GM11168 (cell line): ENCODE data around the gene NIPAL1.

ENCODE experiments used
- in situ Hi-C: fragments of 300-500 bp; cut with MboI; formaldehyde crosslinking; loops from one replicate; pipeline ENCODE4 v1.12.0; 2022; ENCODE audit warnings: low sequenced_read_pairs; ENCODE audit not compliant: unreplicated experiment

The NIPAL1 gene

DNA sequence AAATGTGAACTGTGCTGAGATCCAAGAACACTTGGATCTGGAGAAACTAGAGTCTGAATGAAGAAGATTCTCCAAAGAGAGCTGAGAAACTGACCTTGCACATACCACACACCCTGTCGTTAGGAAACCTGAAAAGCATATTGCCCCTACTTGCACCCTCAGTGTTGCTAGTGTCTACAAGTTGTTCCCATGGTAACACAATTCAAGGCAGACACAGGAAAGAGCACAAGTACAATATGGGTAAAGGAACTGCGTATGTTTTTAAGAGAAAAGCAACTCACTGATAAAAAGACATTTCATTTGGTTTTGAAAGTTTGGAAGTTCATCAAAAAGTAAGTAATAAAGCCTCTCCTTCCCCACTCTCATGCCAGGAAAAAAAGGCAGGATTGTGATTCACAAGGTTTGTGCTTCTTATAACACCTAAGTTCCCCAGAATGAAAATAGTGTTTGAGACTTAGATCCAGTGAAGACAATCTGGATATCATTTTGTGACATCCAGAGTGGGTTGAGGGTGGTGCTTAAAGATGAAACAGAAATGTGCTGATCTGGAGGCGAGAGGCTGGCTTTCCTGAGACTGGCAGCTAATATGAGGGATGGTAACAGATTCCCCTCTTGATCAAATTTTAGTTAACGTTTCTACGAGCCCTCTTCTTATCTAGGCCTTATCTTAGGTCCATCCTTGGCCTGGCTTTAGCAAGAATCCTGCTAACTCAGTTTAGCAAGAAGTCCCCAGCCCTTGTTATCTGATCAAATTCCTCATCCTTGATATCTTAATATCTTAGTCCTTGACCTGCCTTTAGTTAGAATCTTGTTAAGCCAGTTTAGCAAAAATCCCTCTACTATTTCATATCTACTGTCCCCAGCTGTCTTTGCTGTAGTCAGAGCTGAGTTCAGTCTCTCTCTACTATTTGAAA lies 42.3 kb downstream of the NIPAL1 start:
- in situ Hi-C loops: no loop called here

DNA sequence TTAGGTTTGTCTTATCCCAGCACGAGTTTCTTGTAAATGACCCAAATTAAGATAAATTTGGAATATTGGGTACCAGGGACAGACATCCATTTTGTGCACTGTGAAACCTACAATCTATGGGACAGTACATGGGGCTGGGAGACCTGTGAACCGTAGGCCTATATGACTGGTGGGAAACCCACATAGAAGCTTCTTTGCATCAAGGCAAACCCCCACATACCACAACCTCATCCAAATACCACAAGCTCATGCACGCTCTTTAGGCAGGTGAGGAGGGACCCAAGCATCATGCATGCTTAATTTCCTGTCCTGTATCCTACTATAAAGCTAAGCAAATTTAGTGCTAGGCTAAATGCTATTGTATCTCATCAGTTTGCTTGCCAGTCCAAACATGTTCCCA lies 47.8 kb downstream of the NIPAL1 start:
- in situ Hi-C loops: no loop called here

DNA sequence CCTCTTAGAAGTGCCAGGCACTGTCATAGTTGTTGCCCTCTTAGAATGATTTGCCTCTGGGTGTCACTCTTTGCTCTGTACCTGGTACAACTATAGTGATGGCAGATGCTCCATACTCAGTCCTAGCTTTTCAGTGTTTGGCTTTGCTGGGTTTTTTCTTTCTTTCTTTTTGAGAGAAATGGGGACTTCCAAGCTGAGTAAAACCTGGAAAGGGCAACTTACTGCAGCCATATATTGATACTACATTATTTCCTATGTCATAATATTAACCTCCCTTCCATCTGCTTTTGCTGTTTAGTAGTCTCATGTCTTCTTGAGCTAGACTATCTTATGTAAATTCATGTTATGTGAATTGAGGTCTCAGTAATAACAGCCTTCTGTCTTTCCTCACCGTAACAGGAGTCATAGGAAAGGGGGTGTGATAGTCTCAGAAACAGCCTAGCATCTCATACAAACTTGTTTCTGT lies 49.0 kb downstream of the NIPAL1 start:
- in situ Hi-C loops: no loop called here

DNA sequence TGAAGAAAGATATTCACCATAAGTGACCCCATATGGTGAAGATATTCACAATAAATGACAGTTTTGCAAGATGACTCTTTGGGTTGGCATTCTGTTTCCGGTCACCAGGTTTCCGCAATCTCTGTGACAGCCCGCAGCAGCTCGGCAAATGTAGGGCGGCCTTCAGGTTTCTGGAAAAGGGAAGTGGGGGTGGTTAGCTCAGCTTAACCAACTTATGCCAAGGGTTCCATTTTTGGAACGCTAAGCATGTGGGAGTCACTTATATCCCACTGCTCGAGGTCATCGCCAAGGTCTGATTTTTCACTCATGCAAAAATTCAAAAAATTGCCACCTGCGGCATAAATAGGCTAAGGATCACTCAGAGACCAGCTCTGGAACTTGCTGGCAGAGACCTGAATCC lies 51.0 kb downstream of the NIPAL1 start:
- in situ Hi-C loops: no loop called here

DNA sequence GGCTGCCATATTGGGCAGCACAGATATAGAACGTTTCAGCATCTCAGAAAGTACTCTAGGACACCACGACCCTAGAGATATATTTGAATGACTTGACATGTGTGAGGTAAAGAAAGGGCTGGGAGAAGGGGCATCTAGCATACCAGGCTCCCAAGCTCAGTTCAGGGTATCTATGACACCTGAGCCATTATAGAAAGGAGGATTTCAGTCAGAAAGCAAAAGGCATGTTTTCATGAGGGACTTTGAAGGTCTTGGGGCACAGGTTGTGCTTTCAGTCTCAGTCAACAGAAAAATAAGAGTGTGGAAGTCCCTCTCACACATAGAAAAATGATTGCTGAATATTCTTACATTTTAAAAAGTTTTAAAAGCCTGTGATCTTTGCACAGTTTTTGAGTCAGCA lies 51.6 kb downstream of the NIPAL1 start:
- in situ Hi-C loops: no loop called here

DNA sequence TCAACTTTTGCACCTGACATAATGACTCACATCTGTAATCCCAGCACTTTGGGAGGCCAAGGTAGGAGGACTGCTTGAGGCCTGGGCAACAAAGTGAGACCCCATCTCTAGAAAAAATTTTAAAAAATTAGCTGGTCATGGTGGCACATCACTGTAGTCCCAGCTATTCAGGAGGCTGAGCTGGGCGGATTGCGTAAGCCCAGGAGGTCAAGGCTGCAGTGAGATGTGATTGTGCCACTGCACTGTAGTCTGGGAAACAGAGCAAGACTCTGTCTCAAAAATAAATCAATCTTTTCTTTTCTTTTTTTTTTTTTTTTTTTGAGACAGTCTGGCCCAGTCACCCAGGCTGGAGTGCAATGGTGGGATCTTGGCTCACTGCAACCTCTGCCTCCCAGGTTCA lies 52.5 kb downstream of the NIPAL1 start:
- in situ Hi-C loops: no loop called here

DNA sequence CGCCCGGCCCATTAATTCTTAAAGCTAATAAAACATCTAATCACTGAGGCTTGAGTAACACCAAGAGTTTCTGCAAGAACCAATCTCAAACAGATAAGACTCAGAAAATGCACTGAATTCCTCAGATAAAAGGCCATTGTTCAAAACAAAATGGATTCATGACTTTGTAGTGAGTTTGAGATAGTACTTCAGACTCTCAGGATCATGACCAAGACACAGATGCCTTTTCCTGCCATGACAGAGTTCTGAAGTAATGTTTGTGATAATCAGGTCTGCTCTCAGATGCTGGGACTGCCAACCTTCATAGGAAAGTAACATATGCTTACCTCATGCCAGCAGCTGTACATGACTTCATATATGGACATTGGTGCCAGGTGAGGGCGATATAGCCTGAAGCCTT lies 54.6 kb downstream of the NIPAL1 start:
- in situ Hi-C loops: no loop called here

DNA sequence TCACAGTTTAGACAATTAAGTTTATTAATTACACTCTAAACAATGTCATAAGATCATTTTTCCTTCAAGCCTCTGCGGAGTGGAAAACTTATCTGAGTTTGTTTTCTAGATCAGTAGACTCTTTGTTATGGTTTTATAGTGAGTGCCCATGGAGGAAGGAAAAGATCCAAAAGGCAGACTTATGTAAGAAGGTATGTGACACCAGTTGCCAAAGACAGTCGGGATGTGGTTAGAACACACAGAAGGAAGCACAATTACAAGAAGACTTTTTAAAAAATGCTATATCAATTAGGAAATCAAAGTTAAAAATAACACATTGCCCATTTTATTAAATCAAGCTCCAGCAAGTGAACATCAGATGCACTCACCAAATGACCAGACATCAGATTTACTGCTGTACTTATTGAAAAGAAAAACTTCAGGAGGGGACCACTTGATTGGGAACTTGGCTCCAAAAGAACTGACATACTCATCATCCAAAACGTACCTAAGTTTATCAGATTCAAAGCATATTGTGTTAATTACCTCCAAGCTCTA lies 57.1 kb downstream of the NIPAL1 start:
- in situ Hi-C loops: no loop called here

DNA sequence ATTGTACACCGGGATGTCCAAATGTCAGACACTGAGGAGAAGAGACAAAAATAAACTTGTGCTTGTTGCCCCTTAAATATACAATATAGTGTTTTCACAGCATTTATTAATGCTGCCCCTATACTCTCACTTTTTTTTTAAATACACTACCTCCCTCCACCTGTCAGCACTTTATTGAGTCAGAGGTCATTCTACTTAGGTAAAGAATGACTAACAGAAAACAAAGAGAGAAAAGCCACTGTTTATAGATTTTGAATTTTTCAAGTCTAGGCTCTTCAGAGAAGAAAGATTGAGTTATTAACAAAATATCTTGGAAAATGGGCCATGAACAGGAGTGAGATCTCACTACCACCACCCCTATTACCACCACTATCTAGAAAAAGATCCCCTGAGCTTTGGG lies 58.1 kb downstream of the NIPAL1 start:
- in situ Hi-C loops: no loop called here

DNA sequence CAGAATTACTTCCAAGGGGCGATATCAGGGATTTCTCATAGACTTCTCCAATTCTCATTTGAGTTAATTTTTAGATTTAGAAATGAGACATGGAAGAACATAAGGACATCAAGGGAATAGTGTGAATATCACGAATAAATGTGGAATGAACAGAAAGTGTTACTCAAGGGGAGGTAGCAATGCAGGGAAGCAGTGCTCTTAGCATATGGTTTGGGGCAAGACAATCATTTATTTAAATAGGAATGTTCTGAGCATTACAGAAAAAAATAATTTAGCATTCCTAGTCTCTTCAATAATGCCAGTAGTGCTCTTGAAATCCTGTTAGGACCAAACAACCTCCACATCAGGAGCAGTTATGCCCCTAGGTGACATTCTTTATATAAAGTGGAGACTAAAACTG lies 61.9 kb downstream of the NIPAL1 start:
- in situ Hi-C loops: no loop called here

DNA sequence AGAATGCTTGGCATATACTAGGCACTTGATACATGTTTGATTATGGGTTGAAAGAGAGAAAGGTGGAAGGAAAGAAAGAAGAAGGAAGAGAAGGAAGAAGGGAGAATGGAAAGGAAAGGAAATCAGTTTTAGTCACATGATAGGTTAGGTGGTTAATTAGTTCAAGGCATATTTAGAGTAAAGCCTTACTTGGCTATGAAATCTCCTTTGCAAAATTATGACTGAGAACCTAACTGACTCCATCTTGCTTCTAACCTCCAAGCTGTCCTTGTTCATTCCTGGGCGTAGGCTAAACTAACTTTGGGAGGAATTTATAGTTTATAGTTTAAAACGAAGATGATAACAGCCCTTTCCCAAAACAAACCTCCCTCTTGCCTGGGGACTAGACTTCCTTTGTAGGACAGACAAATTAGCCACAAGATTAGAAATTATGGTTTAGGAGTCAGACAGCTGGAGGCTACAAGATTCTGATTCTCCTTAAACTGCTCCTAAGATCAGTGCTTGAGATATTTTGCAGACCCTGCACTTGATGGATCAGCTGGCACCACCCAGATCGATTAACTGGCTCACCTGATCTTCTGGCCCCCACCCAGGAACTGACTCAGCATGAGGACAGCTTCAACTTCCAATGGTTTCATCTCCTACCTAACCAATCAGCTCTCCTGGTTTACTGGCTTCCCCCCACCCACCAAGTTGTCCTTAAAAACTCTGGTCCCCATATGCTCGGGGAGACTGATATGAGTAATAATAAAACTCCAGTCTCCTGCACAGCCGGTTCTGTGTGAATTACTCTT lies 62.5 kb downstream of the NIPAL1 start:
- in situ Hi-C loops: no loop called here

DNA sequence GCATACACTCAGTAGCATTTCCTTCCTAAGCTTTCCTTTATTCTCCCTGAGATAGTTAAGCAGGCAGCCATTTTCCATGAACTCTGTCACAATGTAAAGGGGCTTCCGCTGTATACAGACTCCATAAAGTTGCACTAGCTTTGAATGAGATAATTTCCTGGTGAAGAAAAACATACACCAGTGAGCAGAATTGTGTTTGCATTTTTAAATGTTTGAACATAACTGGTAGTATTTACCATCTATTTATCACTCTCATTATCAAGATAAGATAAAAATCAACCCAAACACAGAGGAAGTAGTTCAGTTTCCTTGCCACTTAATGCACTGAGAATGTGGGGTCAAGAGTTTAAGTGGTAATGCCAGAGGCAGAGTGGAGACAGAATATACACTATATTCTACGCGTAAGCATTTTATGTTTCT lies 63.4 kb downstream of the NIPAL1 start:
- in situ Hi-C loops: no loop called here

DNA sequence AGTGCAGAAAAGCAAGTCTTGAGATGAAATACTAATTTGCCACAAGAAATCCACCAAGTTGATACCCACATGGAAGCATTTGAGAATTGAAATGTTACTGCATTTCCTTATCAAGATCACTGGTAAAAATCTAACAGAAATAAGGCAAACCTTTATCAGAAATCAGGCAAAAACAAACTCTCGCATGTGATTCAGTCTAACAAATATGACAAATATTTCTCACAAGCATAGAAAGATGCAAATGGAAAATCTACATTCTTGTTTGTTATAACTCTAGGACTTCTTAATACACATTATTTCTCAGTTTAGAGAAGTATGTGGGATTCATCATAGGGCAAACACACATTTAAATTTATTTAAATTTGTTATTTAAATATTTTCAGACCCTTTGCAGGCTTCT lies 64.6 kb downstream of the NIPAL1 start:
- in situ Hi-C loops: no loop called here

DNA sequence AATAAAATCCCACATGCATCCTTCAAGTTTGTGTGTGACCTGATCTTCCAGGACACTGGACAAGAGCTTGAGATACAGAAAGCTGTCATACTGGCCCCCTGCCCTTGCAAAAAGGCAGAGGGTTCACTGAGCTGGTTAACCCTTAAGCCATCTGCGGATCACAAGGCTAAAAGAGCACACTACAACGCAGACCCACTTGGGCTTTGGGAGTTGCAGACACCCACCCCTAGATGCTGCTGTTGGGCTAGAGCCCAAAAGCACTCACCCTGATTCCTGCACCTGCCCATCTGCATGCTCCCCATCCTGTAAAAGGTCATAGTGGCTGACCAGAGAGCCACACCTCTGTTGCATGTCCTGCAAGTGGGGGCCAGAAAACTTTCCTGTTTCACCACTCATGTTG lies 66.4 kb downstream of the NIPAL1 start:
- in situ Hi-C loops: no loop called here

DNA sequence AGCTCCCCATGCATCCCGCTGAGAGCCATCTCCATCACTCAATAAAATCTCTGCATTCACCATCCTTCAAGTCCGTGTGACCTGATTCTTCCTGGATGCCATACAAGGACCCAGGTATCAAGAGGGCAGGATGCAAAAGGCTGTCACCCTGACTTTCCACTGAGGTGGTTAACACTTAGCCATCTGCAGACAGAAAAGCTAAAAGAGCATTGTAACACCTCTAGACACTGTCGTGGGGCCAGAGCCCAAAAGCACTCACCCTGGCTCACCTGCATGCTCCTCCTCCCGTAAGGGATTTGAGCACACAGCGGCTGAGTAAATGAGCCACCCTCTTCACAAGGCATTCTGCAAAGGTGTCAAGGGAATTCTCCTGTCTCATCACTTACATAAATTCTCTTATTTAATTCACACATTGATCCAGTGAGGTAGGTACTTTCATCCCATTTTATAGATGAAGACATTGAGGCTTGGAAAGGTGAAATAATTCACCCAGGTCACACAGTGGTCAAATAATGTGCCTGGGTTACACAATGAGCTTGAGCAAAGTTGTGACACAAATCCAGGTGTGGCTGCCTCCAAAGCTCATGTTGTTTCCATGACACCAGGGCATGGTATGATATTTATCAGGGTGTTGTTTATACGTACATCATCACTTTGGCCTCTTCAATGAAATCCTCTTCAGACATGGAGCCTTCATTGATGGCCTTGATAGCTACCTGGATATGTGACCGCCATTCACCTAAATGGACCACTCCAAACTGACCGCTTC lies 69.4 kb downstream of the NIPAL1 start:
- in situ Hi-C loops: no loop called here
